Effector CD4-positive, alpha-beta T cell (primary cell): ENCODE data around the gene CST7.

Experiments used
- DNase-seq: peaks from one replicate; pipeline ENCODE4 v3.0.0-alpha.2; 2020

CST7 gene

DNA sequence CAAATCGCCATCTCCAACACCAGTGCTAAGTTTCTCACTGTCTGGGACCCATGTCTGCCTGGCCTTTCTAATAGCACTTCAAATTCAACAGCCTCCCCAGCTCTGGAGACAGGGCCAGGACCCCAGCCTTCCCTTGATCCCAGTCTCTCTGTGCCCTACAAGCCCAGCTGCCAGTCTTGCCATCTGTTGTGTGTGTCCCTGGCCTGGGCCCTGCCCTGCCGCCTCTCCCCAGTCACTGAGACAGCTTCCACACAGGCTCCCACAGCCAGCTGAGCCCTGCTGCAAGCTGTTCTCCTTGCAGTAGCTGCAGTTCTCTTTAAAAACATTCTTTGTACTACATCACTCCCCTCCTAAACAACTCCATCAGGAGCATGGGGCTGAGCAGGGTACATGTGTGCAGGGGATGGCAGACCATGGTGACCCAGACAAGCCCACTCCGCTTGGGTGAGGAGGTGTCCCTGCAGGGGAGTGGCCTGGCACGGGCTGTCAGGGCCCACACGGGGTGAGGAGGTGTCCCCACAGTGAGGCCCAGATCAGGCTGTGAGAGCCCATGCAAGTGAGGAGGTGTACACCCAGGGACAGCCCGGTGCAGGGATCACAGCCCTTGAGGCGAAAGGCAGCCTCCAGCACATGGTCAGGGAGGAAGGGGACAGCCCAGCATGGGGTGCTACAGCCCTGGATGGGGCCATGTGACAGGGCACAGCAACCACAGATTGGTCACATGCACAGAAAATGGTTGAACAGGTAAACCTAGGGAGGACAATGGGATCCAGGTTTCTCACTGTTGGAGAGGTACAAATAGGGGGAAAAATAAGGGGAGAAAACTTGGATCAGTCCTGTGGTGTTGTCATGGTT is 16.2 kb downstream of the CST7 start:
- no peak for DNase-seq

DNA sequence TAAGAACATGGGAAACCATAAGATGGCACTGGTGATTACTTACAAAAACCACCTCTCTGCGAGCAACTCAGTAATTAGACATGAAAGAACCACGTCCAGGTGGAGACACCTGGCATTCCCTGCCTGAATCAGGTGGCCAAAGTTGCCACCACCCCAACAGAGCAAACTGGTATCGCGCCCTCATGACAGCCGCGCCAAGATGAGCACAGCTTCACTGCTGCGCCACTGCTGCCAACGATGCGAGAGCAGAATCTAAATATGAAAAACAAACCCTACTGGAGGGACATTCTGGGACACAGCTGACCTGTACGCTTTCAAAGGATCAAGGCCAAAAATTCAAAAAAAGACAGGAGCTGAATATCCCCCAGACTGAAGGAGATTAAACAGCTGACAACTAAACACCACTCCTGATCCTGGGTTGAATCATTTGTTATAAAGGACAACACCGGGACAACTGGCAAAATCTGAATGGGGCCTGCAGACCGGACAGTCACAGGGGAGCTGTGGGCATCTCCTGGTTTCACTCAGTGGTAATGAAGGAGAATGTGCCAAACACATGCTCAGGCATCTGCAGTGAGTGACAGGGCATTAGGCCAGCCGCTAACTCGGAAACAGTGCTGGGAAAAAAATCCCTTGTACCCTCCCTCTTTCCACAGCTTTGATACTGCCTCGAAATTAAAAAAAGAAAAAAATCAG is 17.4 kb downstream of the CST7 start:
- no peak for DNase-seq

DNA sequence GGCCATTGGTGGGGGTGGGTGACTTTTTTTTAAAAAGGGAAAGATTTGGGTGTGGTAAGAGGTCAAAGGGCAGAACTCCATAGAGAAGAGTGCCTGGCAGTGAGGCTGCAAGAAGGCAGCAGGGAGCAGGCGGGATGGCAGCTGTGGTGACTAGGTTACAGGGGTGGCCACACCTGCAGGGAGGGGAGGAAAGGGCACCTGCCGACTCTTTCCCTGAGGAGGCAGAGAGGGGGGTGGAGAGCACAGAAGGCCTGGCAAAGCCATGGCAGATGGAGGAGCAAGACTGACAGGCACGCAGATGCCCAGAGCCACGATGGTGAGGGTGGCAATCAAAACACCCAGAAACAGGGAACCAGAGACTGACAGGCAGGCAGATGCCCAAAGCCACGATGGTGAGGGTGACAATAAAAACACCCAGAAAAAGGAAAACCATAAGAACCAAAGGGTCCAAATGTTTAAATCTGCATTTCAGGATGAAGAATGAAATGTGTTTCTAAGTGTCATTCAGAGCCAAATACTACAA is 19.3 kb downstream of the CST7 start:
- no peak for DNase-seq

DNA sequence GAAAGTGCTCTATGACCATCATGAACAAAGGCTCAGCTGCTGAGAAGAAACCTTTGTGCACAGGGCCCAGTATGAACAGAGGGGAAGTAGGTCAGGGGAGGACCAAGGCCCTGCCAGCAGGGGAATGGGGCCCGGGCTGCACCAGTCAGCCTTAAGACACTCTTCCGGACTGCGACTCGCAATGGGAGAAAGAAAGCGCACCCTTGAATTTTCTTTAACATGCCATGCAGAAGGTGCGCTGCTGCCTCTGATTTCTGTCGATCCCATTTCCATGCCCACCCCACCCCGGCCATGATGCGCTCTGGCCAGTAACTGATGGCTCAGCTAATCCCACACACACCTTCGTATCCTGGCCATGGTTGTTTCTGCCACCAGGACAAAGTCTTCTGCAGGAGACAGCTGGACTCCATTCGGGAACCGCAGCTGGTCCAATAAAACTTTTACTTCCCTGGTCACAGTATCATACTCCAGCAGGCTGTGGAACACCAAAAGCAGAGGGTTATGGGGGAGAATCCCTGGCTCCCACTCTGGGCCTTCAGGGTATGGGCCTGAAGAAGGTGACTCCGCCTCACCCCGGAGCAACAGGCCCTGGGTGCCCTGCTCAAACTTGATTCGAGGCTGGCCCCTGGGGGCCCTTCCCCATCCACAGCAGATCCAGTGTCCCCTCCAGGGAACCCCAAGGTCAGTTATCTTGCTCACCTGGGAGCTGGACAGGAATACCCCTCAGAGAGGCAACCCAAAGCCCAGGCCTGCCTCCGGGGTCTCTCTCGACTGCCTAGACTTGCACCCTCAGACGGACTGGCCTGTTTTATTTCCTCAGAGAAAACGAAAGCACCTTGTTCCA is 20.3 kb downstream of the CST7 start:
- DNase-seq: no peak

DNA sequence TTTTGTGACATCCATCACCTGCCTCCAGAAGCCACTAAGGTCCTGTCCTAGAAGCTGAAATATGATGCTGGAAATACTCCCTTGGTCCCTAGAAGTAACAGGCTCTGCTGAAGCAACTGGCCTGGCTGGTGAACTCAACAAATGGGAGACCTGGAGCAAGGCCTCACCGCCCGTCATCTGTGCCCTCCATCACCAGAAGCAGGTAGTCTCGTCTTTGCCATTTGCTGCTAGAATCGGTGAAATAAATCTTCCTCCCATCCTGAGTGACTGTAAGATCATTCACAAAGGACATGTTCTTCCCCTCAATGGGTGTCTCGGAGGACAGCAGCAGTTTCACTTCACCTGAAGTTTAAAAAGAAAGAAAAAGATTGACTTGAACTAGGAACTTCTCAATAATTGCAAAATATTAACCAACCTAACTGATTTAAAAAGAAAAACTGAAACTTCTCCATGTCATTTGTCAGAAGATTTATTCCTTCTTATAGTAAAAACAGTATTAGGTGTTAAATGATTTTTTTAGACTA is 21.0 kb downstream of the CST7 start:
- no peak for DNase-seq

DNA sequence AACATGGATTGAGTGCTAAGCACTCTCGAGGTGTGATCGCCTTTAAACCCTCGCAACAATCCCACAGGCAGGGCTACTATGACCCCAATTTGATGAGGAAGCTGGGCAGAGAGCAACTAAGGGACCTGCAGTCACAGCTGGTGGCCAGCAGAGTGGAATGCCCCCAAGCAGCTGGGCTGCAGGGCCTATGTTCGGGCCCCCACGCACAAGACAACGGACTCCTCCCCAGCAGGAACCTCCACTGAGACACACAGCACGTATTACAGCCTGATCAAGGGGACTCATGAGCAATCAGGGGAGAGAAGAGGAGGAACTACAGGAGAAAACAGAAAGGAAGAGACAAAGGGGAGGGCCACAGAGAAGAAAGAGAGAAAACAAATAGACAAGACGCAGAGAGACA is 21.7 kb downstream of the CST7 start:
- no peak for DNase-seq

DNA sequence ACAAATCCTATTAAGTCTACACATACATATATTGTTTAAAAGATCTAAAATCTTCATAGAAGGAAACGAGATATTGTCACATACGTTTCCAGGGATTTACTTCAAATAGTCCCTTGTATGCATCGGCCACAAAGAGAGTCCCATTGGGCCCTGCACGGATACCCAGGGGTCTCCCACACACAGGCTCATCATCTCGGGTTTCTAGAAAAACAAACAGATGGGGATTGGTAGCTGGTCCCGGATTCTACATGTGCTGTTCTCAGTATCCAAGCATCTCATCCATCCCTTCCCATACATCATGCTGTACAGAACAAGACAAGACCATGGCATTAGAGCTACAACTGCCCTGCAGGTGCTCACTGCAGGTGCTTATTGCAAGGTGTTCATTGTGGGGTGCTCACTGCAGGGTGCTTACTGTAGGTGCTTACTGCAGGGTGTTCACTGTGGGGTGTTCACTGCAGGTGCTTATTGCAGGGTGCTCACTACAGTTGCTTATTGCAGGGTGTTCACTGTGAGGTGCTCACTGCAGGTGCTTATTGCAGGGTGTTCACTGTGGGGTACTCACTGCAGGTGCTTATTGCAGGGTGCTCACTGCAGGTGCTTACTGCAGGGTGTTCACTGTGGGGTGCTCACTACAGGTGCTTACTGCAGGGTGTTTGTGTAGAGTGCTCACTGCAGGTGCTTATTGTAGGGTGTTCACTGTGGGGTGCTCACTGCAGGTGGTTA is 22.5 kb downstream of the CST7 start:
- DNase-seq: no peak

DNA sequence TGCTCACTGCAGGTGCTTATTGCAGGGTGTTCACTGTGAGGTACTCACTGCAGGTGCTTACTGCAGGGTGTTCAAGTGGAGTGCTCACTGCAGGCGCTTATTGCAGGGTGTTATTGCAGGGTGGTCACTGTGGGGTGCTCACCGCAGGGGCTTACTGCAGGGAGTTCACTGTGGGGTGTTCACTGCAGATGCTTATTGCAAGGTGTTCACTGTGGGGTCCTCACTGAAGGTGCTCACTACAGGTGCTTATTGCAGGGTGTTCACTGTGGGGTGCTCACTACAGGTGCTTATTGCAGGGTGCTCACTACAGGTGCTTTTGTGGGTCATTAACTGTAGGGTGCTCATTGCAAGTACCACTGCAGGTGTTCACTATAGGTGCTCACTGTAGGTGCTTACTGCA is 23.3 kb downstream of the CST7 start:
- DNase-seq: no peak

DNA sequence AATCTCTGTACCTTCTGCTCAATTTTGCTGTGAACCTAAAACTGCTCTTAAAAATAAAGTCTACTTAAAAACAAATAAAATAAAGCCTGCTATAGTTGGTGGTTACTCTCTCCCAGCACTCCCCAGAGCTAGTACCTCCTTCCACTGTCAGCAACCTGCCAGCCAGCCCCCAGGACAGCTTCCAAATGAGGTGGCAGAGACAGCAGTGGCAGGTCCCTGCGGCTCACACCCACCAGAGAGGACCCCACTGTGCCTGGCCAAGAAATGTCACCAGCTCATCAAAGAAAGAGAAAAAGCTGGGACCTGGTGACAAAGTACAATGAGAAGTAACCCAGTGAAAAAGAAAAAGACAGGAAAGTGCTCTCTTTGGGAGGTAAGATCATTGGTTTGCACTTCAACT is 28.3 kb downstream of the CST7 start:
- DNase-seq: no peak

DNA sequence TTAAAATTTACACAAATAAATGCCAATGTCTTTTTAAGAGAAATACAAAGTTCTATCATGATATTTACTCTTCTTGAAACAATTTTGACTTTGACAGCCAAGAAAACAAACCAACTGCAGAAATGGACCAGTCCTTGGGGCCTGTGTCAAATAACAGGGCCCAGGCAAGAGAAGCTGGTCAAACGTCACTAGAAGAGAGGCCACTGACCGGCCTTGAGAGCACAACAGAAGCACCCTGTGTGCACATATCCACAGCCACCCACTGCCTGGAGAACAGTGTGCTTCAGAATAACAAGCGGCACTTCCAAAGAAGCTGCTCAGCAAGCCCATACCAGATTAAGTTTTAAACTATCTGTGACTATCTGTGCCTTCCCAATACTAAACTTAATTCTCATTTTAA is 28.7 kb downstream of the CST7 start:
- DNase-seq: no peak

DNA sequence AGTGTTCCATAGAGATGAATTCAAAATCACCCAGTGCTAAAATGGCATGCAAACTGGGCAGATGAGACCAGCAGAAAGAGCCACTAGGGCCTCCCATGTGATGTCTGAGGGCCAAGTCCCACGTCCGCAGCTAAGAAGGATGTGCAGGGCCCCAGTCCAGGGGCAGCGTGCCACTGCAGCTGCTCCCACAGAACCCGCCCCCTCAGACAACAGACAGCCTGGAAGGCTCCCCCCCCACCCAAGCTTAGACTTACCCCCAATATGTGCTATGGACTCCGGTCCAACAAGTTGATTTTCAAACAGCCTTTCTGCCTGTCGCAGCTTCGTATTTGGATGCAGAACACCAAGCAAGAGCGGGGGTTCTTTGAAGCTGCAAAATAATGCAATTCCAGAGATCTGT is 29.4 kb downstream of the CST7 start:
- no peak for DNase-seq

DNA sequence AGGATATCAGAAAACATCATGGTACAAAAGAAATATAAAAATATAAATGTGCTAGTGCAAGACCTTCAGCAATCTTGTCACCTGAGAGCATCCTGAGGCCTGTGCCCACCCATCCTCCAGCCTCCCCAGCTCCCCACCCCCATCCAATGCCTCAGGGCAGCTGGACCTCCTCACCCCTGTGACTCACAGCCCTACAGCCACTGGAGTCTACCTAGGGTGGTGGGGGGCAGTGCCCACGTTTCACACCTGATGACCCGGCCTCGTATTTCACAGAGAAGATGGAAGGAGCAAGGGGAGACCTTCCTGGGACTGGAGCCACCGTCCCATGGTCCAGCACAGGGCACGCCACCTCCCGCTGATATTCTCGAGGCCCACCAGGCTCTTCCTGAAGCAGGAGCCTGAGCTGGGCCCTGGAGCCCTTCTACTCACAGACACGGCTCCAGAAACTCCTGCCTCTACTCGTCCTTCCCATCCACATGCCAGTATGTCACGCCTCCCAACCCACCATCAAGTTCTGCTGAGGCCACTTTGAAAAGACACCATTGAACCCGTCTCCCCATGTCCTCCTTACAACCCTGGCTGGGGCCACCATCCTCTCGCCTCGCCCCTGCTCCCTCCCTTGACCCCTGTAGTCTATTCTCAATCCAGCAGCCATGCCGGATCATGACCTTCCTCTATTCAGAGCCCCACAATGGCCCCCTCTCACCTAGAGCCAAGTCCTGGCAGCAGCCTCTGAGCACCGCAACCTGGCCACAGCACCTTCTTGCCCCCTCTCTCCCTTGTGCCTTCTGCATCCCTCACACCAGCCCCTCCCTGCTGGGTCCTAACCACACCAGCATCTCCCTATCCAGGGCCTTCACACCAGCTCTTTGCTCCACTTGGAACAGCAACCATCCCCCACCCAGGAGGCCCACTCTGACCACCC is 30.2 kb downstream of the CST7 start:
- DNase-seq: no peak

DNA sequence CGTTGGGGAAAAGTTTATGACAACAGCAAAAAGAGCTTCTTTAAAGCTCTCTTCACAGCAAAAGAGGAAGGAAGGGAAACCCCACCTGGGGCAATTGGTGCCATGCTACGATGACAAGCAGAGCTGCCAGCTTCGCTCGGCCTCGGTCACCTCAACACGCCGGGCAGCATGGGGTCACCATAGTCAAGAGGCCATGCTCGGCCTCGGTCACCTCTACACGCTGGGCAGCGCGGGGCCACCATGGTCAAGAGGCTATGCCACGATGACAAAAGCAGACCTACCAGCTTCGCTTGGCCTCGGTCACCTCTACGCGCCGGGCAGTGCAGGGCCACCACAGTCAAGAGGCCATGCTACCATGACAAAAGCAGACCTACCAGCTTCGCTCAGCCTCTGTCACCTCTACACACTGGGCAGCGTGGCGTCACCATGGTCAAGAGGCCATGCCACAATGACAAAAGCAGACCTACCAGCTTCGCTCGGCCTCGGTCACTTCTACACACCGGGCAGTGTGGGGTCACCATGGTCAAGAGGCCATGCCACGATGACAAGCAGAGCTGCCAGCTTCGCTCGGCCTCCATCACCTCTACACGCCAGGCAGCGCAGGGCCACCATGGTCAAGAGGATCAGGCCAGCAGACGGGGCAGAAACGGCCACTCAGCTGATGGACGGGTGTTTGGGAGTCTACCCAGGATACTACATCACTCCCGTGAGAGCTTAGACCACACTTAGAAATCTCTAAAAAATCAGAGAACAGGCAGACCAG is 31.4 kb downstream of the CST7 start:
- no peak for DNase-seq

DNA sequence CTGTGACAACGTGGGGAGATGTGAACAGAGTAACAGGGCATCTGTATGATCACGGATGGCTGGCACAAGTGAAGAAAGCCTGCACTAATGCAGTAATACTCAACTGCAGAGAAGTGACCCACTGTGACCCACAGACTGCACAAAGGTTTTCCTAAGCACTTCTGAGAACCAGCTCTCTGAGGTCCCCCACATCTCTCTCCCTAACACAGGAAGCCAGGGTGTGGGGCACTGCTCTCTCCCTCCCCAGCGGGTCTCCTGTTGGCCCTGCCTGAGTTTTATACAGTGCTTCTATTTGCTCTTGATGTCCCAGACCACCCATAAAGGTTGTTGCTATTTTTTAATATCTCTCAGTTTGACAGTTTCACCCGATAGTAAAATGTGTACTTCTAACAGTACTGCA is 32.2 kb downstream of the CST7 start:
- no peak for DNase-seq

DNA sequence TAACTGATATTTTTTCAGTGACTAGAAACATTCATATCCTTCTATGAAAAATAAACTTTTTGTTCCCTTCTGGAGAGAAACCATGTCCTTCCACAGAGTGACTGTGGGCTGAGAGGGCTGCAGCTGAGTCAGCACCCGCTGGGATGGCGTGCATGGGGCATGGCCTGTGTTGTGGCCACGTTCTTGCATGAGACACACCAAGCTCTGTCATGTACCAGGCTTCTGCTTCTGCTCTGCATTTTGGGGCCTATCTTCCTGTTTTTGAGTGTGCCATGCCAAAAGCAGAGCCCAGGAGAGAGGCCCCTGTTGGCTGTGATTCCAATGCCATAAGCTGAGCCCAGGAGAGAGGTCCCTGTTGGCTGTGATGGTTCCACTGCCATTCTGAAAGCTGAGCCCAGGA is 32.7 kb downstream of the CST7 start:
- DNase-seq: no peak

DNA sequence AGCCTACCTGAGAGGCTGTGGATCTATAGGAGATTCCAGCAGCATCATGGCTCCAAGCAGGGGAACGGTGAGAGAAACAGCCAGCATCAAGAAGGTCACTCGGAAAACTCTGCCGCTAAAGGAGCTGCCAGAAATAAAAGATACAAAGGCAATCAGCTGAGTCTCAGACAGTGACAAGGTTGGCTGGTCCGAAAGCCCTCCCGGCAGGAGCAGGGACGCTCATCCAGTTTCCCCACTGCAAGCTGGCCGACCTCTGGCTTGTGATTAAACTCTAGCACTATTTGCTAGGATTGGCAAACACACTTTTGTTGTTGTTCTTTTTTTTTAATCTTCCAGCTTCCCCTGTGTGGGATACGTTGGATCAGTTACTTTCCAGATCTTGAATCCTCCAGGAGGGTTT is 34.8 kb downstream of the CST7 start:
- DNase-seq: no peak

DNA sequence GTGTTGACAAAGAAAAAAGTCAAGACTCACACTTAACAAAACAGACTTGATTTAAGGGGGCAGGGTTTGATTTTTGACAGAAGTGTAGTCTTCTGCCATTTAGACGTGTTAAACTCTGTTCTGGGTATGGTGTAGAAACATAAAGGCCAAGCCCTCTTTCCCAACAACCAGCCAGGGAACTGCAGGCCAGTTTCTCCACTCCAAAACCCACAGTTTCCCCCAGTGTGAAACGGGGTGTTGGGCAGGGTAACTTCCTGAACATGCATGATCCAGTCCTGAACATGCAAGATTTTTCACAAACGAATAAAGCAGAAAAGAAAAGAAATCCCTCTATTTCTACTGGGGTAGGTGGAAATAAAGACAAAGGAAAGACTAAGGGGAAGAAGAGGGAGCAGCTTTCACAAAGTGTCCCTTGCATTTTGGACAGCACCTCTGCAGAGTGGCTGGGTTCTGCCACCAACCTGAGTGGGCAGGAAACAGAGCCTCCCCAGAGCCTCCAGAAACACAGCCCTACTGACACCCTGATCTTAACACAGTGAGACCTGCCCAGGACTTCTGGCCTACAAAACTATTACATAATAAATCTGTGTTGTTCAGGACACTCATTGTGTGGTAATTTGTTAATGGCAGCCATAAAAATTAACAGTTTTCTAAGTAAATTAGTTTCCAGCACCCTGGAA is 36.0 kb downstream of the CST7 start:
- no peak for DNase-seq

DNA sequence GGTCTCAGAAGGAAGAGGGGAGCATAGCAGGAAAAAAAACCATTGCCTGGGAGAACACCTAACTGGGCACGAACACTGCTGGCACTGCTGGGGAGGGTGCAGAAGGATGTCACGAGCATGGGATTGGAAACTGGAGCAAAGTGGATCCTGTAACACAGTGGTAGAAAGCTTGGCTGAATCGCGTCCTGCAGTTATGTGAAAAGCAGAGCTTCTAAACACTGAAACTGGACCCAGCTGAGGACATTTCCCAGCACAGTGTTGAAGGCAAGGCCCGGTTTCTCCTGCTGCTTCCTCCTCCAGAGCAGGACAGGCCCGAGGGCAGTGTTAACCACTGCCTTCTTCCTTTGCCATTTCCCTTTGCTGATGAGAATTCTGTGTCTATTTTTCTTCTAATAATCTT is 36.7 kb downstream of the CST7 start:
- DNase-seq: no peak

DNA sequence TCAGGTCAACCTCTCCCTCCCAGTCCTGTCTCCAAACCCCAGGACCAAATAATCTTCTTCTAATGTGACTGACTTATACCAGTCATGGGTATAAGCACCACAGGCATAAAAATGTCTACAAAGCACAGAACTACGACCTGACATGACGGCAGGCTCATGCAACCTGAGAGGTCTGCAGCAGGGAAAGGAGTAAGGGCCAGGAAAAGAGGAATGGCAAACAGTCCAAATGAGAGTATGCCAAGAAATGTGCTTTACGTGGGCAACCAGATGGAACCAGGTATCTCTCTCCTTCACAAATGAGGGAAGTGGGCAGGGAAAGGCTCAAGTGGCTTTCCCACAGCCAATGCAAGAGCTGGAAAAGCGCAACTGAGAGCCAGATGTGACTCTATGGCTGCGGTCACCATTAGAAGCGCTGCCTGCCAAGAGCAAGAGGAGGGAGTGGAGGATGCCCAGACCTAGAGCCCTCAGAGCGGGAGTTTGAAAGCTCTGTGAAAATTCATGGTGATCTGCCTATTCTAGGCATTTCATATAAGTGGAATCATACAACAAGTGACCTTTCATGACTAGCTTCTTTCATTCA is 37.5 kb downstream of the CST7 start:
- no peak for DNase-seq
